SK-N-MC (cell line): Measurements from ENCODE around the gene VAMP2.

Source experiments
- DNase-seq: peaks from one replicate; pipeline ENCODE4 v3.0.0-alpha.2; 2011; ENCODE audit warnings: low read depth, low spot score
- H3K27ac ChIP-seq: fragments of 200-600 bp; sonication (generic); 2 replicates; pipeline ENCODE4 v1.5.1; 2016; ENCODE audit warnings: mixed run types
- H3K36me3 ChIP-seq: fragments of 200-600 bp; sonication (generic); 2 replicates; pipeline ENCODE4 v1.6.1; 2017; ENCODE audit warnings: antibody characterized with exemption, low read length, mixed read lengths; ENCODE audit not compliant: insufficient read depth
- H3K4me3 ChIP-seq: fragments of 200-600 bp; sonication (generic); 2 replicates; pipeline ENCODE4 v1.5.1; 2016
- H3K9ac ChIP-seq: fragments of 200-600 bp; sonication (generic); 2 replicates; pipeline ENCODE4 v1.8.0; 2017; ENCODE audit warnings: mixed run types, mixed read lengths; ENCODE audit not compliant: insufficient read length
- H3K9me3 ChIP-seq: fragments of 200-600 bp; sonication (generic); 2 replicates; pipeline ENCODE4 v1.6.1; 2017; ENCODE audit warnings: low read depth, mild to moderate bottlenecking, antibody characterized with exemption, low read length, moderate library complexity, mixed read lengths
- EZH2 ChIP-seq: fragments of 200-600 bp; sonication (generic); IDR thresholded peaks from one replicate; pipeline ENCODE4 v1.6.1; 2017; ENCODE audit warnings: antibody characterized with exemption
- FOXP2 ChIP-seq: optimal IDR thresholded peaks from 2 replicates; pipeline ENCODE3; 2011; ENCODE audit warnings: mild to moderate bottlenecking, moderate library complexity; ENCODE audit not compliant: insufficient read depth; ENCODE audit errors: extremely low read length, control extremely low read depth
- POLR2AphosphoS5 ChIP-seq: IDR thresholded peaks from 2 replicates; pipeline ENCODE4 v1.6.1; 2012; ENCODE audit warnings: mild to moderate bottlenecking, low read depth, low read length, borderline replicate concordance

VAMP2 gene

DNA sequence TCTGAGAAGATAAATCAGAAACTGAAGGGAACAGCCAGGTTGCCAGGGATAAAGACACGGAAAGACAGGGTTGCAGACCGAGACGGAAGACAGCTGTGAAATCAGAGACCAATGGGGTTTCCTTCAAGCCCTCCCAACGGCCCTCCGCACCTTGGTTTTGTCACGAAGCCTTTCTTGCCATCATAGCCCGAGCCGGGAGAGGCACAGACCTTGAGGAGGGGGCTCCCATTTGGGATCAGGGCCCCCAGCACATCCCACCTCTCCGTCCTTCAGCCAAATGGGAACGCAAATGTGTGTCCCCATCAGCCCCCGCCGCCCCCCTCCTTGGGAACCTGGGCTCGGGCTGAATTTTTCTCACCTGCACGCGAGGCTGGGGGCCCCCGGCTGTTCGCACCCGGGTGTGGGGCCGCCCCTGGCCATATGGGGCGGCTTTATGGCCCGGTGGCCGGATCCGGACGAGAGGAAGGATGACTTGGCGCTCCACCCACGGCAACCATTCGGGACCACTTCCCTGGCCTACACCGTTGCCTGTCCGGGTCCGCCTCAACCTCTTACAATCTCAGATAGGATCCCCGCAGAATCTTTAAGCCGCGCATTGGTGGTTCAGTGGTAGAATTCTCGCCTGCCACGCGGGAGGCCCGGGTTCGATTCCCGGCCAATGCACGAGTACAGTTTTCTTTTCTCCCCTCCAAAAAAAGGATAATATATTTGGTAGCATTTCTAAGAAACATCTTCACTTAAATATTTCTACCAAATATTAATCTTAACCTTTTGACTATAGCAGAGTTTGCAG is 37.4 kb downstream of the VAMP2 start:
- Histone ChIP-seq H3K27ac (no peak overlapping the region), H3K9me3 (no peaks in the 10 kb centered on the region), H3K9ac (no peak overlapping the region), H3K36me3 (no peaks in the 10 kb centered on the region), H3K4me3 (peak overlapping the region; percentile 97)
- DNase-seq, result no peak
- TF ChIP-seq POLR2AphosphoS5 (peak; percentile 54; the same call in 1 of the 2 replicates), EZH2 (no peak), FOXP2 (no peak)

DNA sequence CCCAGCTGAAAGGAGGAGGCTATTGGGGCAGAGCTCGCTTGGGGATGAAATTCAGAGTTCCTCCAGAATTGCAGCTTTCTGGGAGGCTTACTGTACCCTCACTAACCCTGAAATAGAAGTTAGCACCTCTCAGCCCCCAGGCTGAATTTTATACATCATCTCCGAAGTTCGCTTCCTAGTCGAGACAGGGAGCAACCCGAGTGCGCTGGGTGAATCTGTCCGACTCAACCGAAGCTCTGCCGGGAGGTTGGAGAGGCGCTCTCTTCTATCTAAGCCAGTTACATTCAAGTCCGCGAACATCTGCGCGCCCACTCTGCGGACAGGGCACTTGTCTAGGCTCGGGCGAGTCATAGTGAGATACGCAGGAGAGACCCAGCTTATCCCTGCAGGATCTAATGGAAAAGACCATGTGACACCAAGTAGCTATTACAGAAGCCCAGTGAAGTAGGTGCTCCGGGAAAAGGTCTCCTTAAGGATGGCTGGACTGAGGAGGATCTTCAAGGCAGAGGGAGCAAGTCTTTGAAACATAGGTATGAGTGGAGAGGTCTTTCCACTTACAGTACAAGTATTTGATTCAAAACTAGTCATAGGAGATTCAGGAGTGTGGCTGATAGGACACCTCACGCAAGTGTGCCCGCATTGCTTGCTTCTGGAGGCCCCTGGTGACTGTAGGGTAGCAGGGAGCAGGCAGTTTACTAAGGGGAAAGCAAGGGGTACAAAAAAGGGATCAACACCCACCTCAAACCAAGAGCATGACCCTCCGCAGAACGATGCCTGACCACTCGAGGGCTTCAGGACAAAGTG is 38.2 kb downstream of the VAMP2 start:
- no peak for DNase-seq
- no peak for TF ChIP-seq POLR2AphosphoS5
- H3K27ac ChIP-seq, result no peak overlapping the region

GRCh38 chr17:8123695-8124349 is 38.9 kb downstream of the VAMP2 start, which contains the start of gene HES7:
Gene HES7, minus strand, starts transcription at chr17:8124106. Its CDS starts 22 bp downstream, at chr17:8124084.
- TF ChIP-seq EZH2, result no peak
- TF ChIP-seq POLR2AphosphoS5, result 0 out of 2 replicates have a peak, but pooled peaks have one; percentile 22
- no peak for TF ChIP-seq FOXP2
- peak within 1 kb of the TSS; percentile 58 for H3K9ac ChIP-seq
- no peak for DNase-seq

More for the DNA sequence above, 38.2 kb downstream of the VAMP2 start:
- Histone ChIP-seq H3K36me3 (no peaks in the 10 kb centered on the region), H3K9ac (no peak overlapping the region), H3K9me3 (no peaks in the 10 kb centered on the region), H3K4me3 (peak overlapping the region; percentile 97)

GRCh38 chr17:8122924-8123694 is 39.6 kb downstream of the VAMP2 start:
- H3K9ac ChIP-seq, result peak overlapping the region; percentile 58
- peak overlapping the region; percentile 97 for H3K4me3 ChIP-seq
- no peak for TF ChIP-seq FOXP2
- no peak for TF ChIP-seq EZH2
- no peak for TF ChIP-seq POLR2AphosphoS5
- DNase-seq, result no peak
- no peaks in the 10 kb centered on the region for H3K36me3 ChIP-seq
- no peaks in the 10 kb centered on the region for H3K9me3 ChIP-seq
- H3K27ac ChIP-seq, result no peak overlapping the region

More at GRCh38 chr17:8123695-8124349, 38.9 kb downstream of the VAMP2 start, which contains the start of gene HES7:
- H3K36me3 ChIP-seq, result no peaks in the 10 kb centered on the region
- H3K9me3 ChIP-seq, result no peaks in the 10 kb centered on the region
- no peak within 1 kb of the TSS for H3K27ac ChIP-seq
- peak within 1 kb of the TSS; percentile 97 for H3K4me3 ChIP-seq

DNA sequence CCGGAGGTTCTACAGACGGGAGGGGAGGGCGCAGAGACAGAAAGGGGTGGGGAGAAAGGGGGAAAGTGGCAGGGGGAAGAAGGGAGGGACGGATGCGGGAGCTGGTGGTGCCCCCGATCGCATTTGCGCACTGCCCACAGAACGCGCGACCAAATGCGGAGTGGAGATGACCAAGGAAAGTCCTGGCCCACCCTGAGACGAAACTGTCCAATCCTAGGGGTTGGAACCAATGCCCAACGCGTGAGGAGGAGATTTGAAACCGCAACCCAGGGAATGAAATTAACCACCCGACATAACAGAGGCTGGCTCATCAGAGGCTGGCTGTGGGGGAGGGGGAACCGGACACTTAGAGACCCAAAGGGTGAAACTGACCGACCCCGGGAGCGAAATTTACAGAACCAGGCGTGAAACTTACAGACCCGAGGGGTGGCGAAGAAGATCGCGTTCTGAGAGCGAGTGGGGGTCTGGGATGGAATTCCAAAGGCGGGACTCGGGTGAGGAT is 40.3 kb downstream of the VAMP2 start:
- Histone ChIP-seq H3K4me3 (peak overlapping the region; percentile 97), H3K27ac (no peak overlapping the region), H3K36me3 (no peaks in the 10 kb centered on the region), H3K9me3 (no peaks in the 10 kb centered on the region), H3K9ac (peak overlapping the region; percentile 58)
- DNase-seq, result no peak
- TF ChIP-seq EZH2, result no peak
- no peak for TF ChIP-seq POLR2AphosphoS5
- no peak for TF ChIP-seq FOXP2

- TF ChIP-seq FOXP2 (no peak), POLR2AphosphoS5 (no peak), EZH2 (no peak)
- DNase-seq, result no peak
- Histone ChIP-seq H3K4me3 (peak overlapping the region; percentile 97), H3K9me3 (no peaks in the 10 kb centered on the region), H3K36me3 (no peaks in the 10 kb centered on the region), H3K9ac (no peak overlapping the region), H3K27ac (no peak overlapping the region)
Observed at GRCh38 chr17:8121681-8122421, 40.9 kb downstream of the VAMP2 start.

GRCh38 chr17:8121407-8121680 is 41.4 kb downstream of the VAMP2 start:
- TF ChIP-seq EZH2 (no peak), POLR2AphosphoS5 (no peak), FOXP2 (no peak)
- peak overlapping the region; percentile 97 for H3K4me3 ChIP-seq
- no peaks in the 10 kb centered on the region for H3K9me3 ChIP-seq
- no peak for DNase-seq
- H3K36me3 ChIP-seq, result no peaks in the 10 kb centered on the region
- no peak overlapping the region for H3K27ac ChIP-seq
- H3K9ac ChIP-seq, result no peak overlapping the region
